ENCODE data around the gene SH3TC1. TPM values are rescaled to one million over a fixed set of nuclear protein-coding genes. Genes with fewer than 3 reads are reported as not detected.
A peak's percentile ranks its signal among the peaks of the same experiment; 100 is the strongest.

SH3TC1 gene
- total RNA-seq, 1 donor from 2014 or later = 20.9 TPM

DNA sequence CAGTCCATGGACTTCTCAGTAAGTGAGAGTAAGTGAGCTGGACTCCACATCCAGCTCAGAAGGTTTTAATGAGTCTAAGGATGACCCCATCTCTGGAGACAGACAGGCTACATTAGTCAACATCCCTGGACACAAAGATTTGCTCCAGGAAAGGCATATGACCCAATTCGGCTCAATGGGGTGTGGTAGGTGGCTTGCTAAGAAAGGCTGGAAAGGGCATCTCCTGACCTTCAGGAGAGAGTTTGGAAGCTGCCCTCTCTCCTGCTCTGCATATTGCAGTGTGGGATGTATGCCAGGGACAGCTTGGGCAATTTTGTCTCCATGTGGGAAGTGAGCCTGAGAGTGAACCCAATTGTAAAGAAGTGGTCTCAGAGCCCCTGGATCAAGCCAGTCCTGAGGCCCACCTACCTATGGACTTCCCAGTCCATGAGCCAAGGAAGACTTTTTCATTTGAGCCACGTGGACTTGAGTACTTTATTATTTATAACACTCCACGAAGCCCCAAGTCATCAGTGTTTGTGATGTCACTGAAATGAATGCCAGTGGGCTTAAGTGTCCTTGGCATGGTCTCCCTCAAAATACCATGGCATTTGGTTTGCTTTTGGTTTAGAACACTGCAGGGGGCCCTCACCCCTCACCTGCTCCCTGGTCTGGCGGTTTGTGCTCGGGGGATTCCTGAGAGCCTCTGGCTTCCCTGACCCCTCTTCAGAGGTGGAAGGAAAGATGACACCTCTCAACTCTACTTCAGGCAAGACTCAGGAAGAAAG, 30.1 kb upstream of the SH3TC1 start:
- H3K4me3 Mint-ChIP-seq = no peak overlapping the region
- no peaks in the 10 kb centered on the region for H3K4me1 Mint-ChIP-seq
- no peak overlapping the region for H3K27ac Mint-ChIP-seq
- peaks cover 16% of the 10 kb centered on the region for H3K9me3 Mint-ChIP-seq
- no peak for DNase-seq
- H3K27me3 Mint-ChIP-seq = peaks cover 2% of the 10 kb centered on the region
- no peaks in the 10 kb centered on the region for H3K36me3 Mint-ChIP-seq (ENCODE audit: low read depth)
- intact Hi-C loops (cut with micrococcal nuclease) = no loop called here

- no peak for DNase-seq
- Mint-ChIP-seq H3K4me1 (no peaks in the 10 kb centered on the region), H3K27me3 (peaks cover 2% of the 10 kb centered on the region), H3K36me3 (ENCODE audit: low read depth) (no peaks in the 10 kb centered on the region), H3K27ac (no peak overlapping the region), H3K9me3 (peaks cover 16% of the 10 kb centered on the region), H3K4me3 (no peak overlapping the region)
- intact Hi-C loops (cut with micrococcal nuclease) = no loop called here
Observed at GRCh38 chr4:8169763-8170162, 29.3 kb upstream of the SH3TC1 start.

GRCh38 chr4:8170341-8170740, 28.7 kb upstream of the SH3TC1 start:
- no peaks in the 10 kb centered on the region for H3K36me3 Mint-ChIP-seq (ENCODE audit: low read depth)
- no peak for DNase-seq
- H3K9me3 Mint-ChIP-seq = peaks cover 16% of the 10 kb centered on the region
- no peaks in the 10 kb centered on the region for H3K4me1 Mint-ChIP-seq
- intact Hi-C loops (cut with micrococcal nuclease) = no loop called here
- peaks cover 2% of the 10 kb centered on the region for H3K27me3 Mint-ChIP-seq
- no peak overlapping the region for H3K27ac Mint-ChIP-seq
- H3K4me3 Mint-ChIP-seq = no peak overlapping the region

GRCh38 chr4:8171266-8171665, 27.8 kb upstream of the SH3TC1 start:
- H3K36me3 Mint-ChIP-seq (ENCODE audit: low read depth) = no peaks in the 10 kb centered on the region
- peaks cover 15% of the 10 kb centered on the region for H3K9me3 Mint-ChIP-seq
- H3K27me3 Mint-ChIP-seq = peaks cover 2% of the 10 kb centered on the region
- no peak overlapping the region for H3K4me3 Mint-ChIP-seq
- intact Hi-C loops (cut with micrococcal nuclease) = no loop called here
- no peaks in the 10 kb centered on the region for H3K4me1 Mint-ChIP-seq
- no peak overlapping the region for H3K27ac Mint-ChIP-seq
- no peak for DNase-seq

DNA sequence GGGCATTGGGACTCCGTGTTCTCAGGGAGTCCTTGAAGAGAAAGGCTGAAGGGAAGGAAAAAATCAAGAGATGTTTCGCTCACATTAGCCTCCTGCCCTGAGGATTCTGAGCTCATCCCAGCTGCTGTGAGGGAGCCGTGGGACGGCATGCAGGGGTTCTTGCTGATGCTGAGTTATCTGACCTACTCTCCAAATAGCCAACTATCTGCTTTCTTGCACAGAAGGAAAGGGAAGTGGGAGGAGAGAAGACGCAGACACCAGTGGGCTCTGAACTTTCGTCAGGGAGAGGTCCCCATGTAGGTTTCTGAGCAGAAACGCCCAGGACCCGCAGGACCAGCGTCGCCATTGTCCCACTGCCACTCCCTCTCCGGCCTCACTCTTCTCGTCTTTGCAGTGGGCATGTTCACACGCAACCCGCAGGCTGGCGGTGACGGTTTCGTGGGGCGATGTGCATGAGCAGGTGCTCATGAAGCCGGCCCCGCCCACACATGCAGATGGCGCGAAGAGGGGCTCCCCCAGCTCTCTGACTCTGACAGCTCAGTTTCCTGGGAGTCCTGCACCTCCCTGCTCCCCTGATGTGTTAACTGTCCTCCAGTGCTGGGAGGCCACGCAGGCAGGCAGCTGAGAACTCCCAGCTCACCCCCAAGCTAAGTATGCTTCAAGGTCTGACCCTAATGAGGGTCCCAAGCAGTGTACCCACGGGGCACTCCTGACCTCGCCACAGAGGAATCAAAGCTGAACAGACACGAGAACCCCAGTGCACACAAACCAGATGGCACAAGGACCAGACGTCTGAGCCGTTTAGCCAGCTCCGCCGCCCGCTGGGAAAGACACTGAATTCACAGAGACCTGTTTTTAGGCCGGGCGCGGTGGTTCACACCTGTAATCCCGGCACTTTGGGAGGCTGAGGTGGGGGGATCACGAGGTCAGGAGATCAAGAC, 26.8 kb upstream of the SH3TC1 start:
- H3K36me3 Mint-ChIP-seq (ENCODE audit: low read depth) = no peaks in the 10 kb centered on the region
- peaks cover 7% of the 10 kb centered on the region for H3K9me3 Mint-ChIP-seq
- H3K27me3 Mint-ChIP-seq = no peaks in the 10 kb centered on the region
- no peak for DNase-seq
- H3K4me3 Mint-ChIP-seq = no peak overlapping the region
- no peaks in the 10 kb centered on the region for H3K4me1 Mint-ChIP-seq
- intact Hi-C loops (cut with micrococcal nuclease) = no loop called here
- H3K27ac Mint-ChIP-seq = no peak overlapping the region

DNA sequence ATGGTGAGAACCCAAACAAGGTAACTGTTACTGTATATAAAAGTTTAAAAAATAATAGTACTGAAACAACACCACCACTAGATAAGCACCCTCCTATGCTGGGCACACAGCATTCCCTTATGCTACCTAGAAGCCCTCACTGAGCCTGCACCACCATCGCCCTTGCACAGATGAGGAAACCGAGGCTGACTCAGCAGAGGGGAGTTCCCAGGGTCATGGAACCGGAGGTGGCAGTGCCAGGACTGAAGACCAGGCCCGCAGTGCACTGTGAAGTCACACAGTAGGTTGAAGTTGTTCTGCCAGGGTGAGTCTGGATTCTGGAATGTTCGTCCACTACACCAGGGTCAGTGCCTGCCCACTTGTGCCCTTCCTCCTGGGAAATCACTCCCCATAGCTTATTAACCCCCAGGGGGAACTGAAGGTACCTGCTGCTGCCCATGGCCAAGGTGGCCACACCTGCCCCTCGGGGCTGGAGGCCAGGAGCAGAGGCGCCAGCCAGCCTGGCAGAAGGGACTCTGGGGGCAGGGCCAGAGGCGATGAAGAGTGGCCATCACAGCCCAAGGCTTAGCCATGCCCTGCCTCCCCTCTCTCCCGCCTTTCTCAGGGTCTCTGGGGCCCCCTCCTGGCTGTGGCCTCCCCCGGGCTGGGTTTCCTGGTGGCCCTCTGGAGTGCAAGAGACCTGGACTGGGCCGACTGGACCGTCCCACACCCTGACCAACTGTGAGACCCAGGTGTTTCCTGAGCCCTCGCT, 25.4 kb upstream of the SH3TC1 start:
- DNase-seq = no peak
- no peak overlapping the region for H3K27ac Mint-ChIP-seq
- no peaks in the 10 kb centered on the region for H3K36me3 Mint-ChIP-seq (ENCODE audit: low read depth)
- intact Hi-C loops (cut with micrococcal nuclease) = no loop called here
- H3K4me3 Mint-ChIP-seq = no peak overlapping the region
- H3K27me3 Mint-ChIP-seq = no peaks in the 10 kb centered on the region
- H3K9me3 Mint-ChIP-seq = peaks cover under 1% of the 10 kb centered on the region
- no peaks in the 10 kb centered on the region for H3K4me1 Mint-ChIP-seq

DNA sequence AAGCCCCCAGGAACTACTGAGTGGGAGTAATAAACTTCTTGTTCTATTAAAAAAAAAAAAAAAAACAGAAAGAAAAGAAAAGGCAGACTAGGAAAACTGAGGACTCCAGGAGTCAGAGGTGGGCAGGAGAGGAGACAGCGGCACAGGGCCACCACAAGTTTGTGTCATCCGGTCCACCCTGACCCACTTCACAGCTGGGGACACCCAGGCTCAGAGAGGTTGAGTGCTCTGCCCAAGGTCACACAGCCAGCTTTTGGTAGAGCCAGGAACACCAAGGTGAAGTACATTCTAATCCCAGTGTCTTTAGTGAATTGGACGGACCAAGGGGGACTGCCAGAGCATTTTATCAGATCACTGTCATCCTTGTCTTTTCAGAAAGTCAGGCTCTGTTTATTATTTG, 24.1 kb upstream of the SH3TC1 start:
- intact Hi-C loops (cut with micrococcal nuclease) = no loop called here
- Mint-ChIP-seq H3K27me3 (no peaks in the 10 kb centered on the region), H3K36me3 (ENCODE audit: low read depth) (no peaks in the 10 kb centered on the region), H3K9me3 (no peaks in the 10 kb centered on the region), H3K4me1 (no peaks in the 10 kb centered on the region), H3K27ac (no peak overlapping the region), H3K4me3 (no peak overlapping the region)
- no peak for DNase-seq

DNA sequence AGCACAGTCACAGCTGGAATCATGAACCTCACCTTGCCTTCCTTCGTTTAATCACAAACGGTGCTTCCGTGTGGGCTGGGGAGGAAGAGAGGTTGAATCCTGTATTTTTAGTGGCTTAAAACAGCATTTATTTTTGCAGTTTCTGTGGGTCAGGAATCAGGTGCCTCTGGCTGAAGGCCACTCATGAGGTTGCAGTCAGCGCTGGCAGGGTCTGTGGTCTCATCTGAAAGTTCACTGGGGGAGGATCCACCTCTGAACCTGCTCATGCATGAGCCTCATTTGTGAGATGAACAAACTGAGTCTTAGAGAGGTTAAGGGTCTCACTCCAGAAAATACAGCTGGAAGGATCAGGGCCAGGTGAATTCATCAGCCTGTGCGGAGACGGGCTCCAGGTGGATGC, 23.4 kb upstream of the SH3TC1 start:
- H3K27me3 Mint-ChIP-seq = no peaks in the 10 kb centered on the region
- intact Hi-C loops (cut with micrococcal nuclease) = loop anchor here (2.0 kb wide), 2 partner anchors 25 to 229 kb away; no protein-coding TSS in a partner anchor
- no peaks in the 10 kb centered on the region for H3K9me3 Mint-ChIP-seq
- H3K4me3 Mint-ChIP-seq = no peak overlapping the region
- no peak overlapping the region for H3K27ac Mint-ChIP-seq
- no peak for DNase-seq
- no peaks in the 10 kb centered on the region for H3K4me1 Mint-ChIP-seq
- H3K36me3 Mint-ChIP-seq (ENCODE audit: low read depth) = no peaks in the 10 kb centered on the region

DNA sequence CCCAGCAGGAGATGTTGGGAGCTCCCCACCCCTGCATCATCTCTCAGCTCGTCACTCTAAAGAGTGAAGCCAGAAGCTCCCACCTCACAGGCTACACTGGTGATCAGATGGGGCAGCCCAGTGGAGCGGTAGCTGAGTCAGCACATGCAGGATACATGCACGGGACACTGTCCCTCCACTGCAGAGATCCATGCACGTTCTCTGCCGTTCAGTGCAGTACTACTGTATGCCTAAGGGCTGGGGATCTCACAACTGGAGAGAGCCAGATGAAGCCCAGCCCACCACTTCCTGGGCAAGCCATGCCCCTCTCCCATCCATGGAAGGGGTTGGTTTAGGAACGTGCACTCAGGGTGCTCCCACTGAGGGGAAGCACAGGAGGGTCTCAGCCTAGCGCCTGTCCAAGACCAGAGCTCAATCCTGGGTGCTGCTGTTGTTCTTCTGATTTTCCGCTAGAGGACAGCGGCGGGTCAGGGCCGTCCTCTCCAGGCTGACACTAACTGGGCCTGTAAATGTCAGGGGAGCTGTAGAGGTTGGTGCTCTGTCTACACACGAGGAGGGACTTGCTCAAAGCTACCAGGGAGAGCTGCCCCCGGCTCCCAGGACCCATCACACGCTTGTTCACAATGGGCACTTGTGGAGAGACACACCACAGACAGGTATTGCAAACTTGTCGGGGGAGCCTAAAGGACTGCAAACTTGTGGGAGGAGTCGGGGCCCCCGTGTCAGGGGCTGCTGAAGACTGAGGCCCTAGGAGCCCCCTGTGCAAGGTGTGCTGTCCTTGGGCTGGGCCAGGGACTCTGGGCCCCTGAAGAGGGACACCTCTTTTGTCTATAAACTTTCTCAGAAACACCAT, 22.3 kb upstream of the SH3TC1 start:
- intact Hi-C loops (cut with micrococcal nuclease) = loop anchor here (1.0 to 2.0 kb wide), 3 partner anchors 24 to 228 kb away; no protein-coding TSS in a partner anchor
- no peak overlapping the region for H3K4me3 Mint-ChIP-seq
- H3K4me1 Mint-ChIP-seq = no peaks in the 10 kb centered on the region
- no peak overlapping the region for H3K27ac Mint-ChIP-seq
- no peaks in the 10 kb centered on the region for H3K9me3 Mint-ChIP-seq
- H3K36me3 Mint-ChIP-seq (ENCODE audit: low read depth) = no peaks in the 10 kb centered on the region
- peak; percentile 81 for DNase-seq
- no peaks in the 10 kb centered on the region for H3K27me3 Mint-ChIP-seq

DNA sequence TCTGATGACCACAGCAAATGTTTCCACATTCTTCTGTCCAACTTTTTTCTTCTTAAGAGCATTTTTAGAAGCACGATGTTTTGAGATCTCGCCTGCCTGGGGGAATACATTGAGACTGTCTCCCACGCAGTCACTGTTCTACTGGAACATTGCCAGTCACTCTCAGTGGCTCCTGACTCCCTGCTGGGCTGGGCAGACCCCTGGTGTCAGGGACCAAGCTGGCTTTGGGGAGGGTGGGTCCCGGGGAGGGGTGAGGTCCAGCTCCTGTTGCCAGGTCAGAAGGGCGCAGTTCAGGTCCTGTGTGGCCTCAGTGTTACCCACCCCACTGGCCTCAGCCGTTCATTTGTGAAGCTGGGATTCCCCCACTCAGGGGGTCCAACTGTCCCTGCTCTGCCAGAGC, 21.5 kb upstream of the SH3TC1 start:
- Mint-ChIP-seq H3K4me1 (no peaks in the 10 kb centered on the region), H3K9me3 (no peaks in the 10 kb centered on the region), H3K36me3 (ENCODE audit: low read depth) (no peaks in the 10 kb centered on the region), H3K27me3 (no peaks in the 10 kb centered on the region), H3K27ac (no peak overlapping the region), H3K4me3 (no peak overlapping the region)
- no peak for DNase-seq
- intact Hi-C loops (cut with micrococcal nuclease) = loop anchor here (1.0 to 2.0 kb wide), 3 partner anchors 23 to 227 kb away; no protein-coding TSS in a partner anchor

DNA sequence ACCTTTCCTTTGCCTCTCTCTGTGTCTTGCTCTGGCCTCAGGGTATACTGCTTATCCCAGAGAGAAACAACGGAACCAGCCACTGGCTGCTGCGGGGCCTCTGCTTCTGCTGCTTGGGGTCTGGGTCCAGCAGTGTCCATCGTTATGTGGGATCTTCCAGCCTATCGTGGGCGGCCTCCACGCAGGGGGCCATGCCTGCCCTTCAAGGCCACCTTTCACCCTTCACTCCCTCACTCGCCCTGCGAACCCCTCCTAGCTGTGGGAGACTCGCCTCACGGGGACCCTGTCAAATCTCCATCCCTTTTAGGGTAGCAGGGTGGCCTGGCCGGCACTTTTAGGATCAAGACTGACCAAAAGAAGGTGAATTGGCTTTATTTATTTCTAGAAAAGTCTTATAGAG, 21.1 kb upstream of the SH3TC1 start:
- Mint-ChIP-seq H3K9me3 (no peaks in the 10 kb centered on the region), H3K27ac (no peak overlapping the region), H3K27me3 (no peaks in the 10 kb centered on the region), H3K4me3 (no peak overlapping the region), H3K4me1 (no peaks in the 10 kb centered on the region), H3K36me3 (ENCODE audit: low read depth) (no peaks in the 10 kb centered on the region)
- no peak for DNase-seq
- intact Hi-C loops (cut with micrococcal nuclease) = loop anchor here (1.0 to 2.0 kb wide), 3 partner anchors 23 to 227 kb away; no protein-coding TSS in a partner anchor

DNA sequence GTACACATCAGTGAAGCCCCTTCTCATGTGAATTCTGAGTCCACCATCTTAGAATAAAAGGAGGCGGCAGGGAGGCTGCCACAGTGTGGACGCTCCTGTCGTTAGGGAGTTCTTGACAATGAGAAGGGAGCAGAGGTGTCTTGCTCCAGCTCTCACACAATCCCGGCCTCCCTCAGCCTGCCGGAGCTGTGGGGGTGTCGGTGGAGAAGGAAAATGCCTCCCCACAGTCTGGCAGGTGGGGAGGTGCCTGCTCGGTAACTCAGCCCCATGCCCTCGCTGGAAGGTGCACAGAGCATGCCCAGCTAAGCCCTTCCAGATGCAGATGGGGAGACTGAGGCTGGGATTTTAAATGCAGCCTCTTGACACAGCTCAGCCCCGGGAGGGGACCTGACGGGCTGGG, 20.0 kb upstream of the SH3TC1 start:
- Mint-ChIP-seq H3K9me3 (no peaks in the 10 kb centered on the region), H3K4me3 (no peak overlapping the region), H3K4me1 (no peaks in the 10 kb centered on the region), H3K27ac (no peak overlapping the region), H3K27me3 (no peaks in the 10 kb centered on the region), H3K36me3 (ENCODE audit: low read depth) (no peaks in the 10 kb centered on the region)
- intact Hi-C loops (cut with micrococcal nuclease) = no loop called here
- no peak for DNase-seq

GRCh38 chr4:8179771-8180170, 19.3 kb upstream of the SH3TC1 start:
- DNase-seq = no peak
- Mint-ChIP-seq H3K4me1 (no peaks in the 10 kb centered on the region), H3K4me3 (no peak overlapping the region), H3K36me3 (ENCODE audit: low read depth) (no peaks in the 10 kb centered on the region), H3K9me3 (no peaks in the 10 kb centered on the region), H3K27ac (no peak overlapping the region), H3K27me3 (no peaks in the 10 kb centered on the region)
- intact Hi-C loops (cut with micrococcal nuclease) = no loop called here
